ENCODE measurements around the gene PLCB4.

Gene PLCB4

DNA sequence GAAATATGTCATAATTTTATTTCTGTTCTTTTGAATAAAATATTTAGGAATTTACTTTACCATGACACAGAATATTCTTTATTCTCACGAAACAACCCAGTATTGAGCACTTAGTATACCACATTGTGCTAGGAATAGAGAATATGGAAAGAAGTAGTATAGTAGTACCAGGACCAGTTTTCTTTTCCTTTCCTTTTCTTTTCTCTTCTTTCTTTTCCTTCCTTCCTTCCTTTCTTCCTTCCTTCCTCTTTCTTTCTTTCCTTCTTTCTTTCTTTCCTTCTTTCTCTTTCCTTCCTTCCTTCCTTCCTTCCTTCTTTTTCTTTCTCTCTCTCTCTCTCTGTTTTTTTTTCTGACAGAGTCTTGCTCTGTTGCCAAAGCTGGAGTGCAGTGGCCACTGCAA, 7.5 kb upstream of the PLCB4 start:
- no peak for DNase-seq (ENCODE audit: low spot score)

DNA sequence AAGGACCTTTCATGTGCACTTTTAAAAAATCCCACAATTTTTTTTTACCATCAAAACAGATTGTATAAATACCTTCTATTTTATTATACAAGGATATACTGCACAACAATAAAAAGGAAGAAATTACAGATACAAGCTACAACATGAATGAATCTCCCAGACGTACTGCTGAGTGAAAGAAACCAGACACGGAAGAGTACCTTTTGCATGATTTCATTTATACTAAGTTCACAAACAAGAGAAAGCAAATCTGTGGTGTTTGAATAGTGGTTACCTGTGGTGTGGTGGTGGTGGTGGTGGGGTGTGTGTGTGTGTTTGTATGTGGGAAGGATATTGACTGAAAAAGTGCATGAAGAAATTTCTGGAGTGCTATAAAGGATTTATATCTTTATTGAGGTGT, 6.8 kb upstream of the PLCB4 start:
- no peak for DNase-seq (ENCODE audit: low spot score)

DNA sequence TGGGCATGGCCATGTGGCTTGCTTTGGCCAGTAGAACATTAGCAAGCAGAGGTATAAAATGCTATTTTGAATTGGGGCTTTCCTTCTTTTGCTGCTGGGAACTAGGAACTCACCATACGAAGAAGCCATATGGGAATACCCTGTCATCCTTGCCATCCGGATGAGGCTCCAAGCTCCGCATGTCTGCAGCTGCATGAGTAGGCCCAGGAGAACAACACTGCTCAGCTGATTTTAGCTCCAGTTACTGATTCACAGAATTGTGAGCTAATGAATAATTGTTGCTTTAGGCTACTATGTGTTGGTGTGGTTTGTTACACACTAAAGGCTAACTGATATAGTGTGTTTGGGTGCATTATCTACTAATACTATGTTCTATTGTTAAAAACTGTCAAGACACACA, 2.7 kb upstream of the PLCB4 start:
- no peak for DNase-seq (ENCODE audit: low spot score)

DNA sequence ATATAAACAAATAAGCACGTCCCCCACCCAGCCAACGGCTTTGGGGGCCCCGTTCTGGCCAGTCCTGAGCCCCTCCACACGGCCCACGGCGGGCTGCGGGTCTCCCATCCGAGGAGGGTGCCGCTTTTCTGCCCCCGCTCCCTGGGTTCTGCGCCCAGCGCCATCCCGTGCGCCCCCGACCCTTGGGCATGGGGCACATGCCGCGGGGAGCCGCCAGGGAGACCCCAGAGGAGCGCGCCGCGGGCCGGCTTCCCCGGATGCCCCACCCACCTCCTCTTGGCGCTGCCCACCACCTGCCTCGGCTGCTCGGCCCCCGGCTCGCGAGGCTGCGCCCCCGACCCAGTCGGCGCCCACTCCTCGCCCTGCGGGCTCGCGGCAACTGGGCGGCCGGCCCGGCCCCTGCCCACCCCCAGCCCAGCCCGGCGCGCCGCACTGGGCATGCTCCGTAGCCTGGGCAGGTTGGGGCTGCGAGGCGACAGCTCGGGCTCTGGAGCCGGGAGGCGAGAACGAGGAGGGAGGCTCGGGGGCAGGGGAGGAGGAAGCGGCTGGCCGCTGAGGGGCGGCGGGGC, 570 bp upstream of the PLCB4 start:
- DNase-seq (ENCODE audit: low spot score): no peak

DNA sequence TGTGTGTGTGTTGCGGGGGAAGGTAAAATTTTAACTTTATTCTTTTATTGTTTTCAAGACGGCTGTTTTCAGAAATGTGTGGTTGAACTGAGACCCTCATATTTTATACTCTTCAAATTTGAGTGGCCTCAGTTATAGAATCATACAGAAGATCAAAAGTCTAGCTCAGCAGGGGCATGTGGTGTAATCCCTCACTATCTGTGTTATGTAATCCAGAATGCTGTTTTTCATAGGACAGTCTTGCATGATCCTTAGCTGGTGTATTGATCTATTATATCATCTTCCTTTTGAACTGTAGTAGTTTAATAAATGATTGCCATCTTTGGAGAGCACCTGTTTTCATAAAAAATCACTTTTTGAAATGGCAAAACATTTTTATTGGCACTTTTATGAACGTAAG, 1.4 kb downstream of the PLCB4 start:
- DNase-seq (ENCODE audit: low spot score): no peak

DNA sequence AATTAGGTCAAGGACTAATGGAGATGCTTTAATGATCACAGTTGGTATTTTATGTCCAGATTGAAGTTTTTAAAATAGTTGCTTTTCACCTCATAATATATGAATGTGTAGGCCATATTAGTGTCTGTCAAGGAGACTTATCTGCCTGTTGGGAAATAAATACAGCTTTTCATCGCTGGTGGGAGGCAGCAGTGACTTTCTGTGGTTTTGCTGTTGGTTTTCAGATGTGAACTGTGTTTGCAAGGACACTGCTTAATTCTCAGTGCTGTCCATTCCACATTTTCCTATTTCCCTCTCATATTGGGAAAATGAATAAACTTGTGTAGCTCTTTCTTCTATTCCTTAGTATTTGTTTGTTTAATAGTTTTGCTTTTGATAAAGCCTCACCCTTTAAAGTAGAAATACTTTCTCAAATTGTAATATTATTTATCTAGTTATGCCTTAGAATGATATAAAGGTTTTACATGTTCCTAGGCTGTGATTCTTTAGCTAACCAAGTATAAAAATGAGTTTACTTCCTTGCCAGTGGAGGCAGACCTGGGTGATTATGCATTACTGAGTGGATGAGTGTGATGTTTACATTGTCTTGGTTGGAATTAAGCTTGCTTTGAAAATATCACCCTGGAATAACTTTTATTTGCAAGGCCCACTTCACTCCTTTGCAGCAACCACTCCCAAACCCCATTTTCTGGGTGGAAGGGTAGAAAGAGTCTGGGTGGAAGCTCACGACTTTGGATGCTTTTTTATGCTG, 3.3 kb downstream of the PLCB4 start:
- no peak for DNase-seq (ENCODE audit: low spot score)

DNA sequence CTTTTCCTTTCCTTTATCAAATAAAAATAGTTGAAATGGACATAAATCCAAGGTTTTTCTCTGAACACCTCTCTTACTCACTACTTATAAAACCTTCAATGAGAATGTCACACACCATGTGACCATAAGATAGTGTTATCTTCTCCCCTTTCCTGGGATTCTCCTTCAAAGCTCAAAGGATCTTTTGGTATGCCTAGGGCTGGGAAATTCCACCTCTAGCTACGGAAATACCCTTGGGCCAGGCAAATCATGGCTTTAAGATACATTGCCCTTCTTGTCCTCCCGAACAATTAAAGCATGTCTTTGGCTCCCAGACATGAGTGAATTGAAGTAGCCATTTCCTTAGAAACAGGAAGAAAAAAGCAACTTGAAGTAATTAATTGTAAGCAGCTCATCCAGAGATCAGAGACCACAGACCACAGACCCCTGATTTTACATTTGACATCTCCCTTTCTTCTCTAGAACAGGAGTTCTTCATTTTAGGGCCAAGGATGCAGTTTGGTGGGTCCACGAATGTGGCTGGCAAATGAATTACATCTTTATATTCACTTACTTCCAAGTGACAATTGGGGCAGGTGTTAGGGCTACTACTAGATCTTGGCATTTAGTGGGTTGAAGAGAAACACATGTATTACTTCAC, 4.1 kb downstream of the PLCB4 start:
- DNase-seq (ENCODE audit: low spot score): no peak

DNA sequence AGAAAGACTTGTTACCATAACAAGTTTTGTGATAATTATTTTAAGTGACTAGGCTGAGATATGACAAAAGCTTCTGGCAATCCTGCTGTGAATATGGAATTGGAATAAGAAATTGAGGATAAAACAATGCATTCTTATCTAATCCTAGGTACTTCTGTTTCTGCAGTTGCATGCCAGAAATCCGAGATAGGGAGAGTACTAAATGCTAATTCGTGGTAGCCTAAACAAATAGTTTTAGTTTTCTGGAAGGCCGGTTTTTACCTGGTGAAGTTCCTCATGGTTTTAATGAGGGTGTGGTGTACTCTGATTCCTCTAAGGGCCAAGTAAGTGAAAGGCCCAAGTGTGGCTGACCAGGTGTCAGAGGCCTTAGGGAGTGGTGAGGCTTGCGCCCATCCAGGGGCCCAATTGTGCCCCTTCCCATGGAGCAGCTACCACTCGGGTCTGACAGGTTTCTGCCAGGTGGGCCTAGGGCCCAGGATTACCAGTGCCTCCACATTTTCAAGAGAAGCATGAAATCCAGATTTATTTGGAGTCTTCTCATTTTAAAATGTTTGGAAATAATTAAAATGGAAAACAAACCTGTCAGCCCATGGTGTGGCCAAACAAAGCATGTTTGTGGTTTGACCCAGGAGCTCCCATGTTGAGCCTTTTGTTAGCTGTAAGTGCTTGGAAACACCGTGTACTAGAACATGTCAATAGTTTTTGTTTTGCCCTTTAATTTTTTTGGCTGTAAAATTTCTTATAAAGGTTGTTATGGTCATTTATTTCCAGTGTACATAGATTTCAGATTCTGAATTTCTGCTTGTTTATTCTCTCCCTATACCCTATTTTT, 6.6 kb downstream of the PLCB4 start:
- DNase-seq (ENCODE audit: low spot score): no peak

DNA sequence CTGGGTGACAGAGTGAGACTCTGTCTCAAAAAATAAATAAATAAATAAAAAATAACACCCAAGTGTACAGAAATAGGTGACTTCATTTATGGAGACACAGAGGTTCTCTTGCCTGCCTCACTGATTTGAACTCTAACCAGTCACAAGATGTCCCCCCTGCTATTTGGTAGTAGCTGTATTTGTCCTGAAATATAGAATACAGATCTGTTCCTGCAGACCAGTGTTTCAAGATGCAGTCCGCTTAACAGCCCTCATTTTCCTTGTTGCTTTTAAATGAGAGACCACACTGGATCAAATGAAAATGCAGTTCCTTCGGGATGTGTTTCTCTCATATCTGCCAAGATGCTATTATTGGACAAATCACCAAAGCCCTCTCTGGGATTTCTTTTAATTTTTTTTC, 7.6 kb downstream of the PLCB4 start:
- no peak for DNase-seq (ENCODE audit: low spot score)

DNA sequence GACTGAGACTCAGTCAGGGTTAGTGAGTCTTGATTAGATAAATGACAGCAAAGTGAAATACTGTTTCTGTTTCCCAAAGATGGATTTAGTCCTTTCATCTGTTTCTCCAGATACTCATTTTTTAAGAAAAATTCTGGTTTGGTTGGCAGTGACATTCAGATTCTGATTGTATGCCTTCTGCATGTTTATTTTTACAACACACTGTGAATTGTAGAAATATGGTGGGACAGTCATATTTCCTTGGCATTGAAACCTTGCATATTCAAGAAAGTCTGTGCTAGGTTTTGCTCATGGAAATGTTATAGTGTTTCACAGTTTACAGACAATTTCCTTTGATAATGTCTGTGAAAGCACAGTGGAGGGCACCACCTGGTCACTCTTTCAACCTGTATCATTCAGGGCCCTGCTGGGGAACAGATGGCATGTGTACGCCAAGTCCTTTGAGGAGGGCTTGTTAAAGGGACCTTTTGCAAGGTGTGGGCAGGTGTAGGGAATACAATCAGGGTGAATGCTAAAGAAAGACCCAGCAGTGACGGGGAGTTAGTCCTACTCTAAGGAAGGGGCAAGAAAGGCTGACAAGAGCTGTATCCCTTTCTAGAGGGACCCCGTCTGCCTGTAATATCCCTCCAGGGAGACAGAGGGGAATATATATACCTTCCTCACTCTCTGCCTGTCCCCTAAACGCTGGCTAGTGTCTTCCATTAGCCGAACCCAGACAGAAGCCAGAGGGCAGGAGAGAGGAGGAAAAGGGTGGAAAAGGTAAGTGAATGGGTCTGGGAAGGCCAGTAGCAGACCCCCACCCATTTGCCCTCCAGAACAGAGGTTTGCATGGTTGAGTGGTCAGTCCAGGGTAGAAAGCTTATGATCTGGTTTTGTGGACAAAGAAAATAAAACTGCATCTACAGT, 10.2 kb downstream of the PLCB4 start:
- no peak for DNase-seq (ENCODE audit: low spot score)

DNA sequence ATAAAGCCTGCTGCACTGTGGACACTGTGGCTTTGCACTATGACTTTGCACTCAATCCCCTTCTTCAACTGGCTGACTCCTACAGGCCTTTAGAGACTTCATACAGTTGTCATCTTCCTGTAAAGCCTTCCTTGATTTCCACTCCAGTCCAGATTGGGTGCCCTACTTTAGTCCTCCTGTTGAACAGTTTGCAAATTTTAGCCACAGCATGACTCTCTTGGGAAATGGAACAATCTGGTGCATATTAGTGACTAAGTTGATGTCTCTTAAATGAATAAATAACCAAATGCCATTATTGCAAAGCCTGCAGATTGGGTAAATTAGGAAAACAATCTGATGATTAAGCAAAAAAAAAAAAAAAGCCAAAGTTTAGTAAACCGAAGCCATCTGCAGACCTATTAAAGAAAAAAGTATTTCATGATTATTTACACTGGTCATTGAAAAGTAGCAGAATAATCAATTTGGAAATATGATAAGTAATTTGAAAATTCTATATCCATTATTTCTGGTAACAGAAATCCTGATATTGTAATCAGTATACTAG, 12.6 kb downstream of the PLCB4 start:
- DNase-seq (ENCODE audit: low spot score): no peak

DNA sequence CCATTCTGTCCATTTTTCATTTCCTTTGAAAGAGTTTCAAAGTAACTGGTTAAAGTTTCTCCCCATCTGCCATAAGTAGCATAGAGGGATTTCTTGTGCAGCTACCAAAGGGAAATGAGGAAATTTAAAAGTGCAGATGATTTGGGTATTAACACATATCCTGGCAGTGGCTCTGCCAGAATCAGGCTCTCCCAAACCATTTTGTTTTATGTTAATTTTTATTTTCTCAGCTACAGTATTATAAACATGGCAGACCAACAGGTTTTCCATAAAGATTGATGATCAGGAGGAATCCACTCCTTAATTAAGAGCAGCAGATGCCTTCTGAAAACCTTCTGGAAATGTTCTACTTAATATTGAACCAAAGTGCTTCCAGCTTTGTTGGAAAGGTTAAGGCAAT, 13.9 kb downstream of the PLCB4 start:
- no peak for DNase-seq (ENCODE audit: low spot score)

DNA sequence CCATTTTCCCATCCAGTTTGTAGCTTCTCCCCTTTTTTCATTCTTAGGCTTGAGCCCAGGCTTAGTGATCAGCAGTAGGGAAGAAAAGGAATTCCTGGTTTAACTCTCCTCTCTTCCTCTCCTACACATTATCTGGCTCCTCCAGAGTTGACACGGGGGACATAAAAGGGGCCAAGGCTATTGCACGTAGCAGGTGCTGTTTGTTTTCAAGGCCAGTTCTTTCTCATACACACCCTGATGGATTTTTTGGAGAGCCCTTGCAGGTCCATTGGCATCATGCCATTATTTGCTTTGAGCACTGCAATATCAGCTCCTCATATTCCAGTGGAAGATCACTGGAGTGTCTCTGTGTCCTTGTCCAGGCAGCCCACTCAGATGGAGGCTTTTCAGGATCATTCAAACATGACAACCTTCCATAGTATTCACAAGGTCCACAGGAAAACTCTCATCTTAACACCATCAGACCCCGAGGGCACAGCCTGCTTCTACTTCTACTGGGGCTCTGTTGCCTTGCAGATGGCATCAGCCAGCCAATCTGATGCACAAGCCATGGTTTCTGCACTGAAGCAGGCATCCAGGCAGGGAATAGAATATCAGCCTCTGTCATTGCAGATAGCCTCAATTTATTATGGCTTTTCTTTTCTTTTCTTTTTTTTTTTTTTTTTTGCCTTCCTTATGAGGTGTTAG, 18.8 kb downstream of the PLCB4 start:
- no peak for DNase-seq (ENCODE audit: low spot score)

DNA sequence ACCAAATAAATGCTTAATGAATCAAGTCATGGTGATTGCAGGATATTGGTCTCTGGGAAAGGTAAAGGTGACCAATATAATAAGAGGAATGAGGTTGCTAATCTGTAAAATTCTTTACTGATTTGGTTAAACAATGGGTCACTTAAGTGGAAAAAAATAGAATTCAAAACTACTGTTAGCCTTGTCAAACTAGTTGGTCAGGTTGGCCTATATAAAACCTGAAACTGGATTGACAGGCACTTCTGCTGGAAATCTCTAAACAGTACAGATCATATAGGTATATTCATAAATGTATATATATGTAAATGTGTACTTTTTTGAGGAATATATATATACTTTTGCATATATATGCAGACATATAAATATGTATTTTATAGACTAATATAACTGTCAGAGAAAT, 19.7 kb downstream of the PLCB4 start:
- no peak for DNase-seq (ENCODE audit: low spot score)

DNA sequence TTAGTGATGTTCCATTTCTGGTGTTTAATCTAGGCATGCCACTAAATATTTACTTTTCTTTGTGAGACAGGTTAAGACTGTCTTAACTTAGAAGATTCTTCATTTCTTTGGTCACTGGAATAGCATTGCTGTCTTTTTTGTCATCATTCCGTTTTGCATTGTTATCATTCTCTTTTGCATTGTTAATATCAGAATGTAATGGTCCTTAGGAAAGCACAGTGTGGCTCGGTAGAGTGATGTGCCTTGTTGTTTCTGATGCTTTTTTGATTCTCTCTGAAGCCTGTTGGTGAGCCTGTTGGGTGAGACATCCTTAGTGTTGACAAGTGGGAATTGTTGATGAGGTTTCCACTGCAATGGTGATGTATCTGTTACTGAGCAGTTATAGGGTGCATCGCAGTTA, 23.2 kb downstream of the PLCB4 start:
- DNase-seq (ENCODE audit: low spot score): no peak

DNA sequence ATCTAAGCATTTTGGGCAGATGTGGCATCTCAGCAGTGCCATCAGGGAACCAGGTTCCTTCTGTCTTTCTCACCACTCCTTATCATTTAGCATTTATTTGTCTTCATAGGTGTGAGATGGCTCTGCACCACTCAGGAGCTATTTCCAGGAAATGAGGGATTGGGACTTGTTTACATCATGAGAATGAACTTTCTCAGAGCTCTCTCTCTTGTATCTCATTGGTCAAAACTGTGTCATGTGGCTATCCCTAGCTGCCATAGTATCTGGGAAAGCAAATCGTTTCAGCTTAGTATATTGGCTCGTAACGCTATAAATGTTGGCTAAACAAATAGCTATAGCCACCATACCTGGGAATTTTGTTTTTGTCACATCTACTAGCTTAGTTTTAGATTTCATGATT, 23.8 kb downstream of the PLCB4 start:
- no peak for DNase-seq (ENCODE audit: low spot score)

DNA sequence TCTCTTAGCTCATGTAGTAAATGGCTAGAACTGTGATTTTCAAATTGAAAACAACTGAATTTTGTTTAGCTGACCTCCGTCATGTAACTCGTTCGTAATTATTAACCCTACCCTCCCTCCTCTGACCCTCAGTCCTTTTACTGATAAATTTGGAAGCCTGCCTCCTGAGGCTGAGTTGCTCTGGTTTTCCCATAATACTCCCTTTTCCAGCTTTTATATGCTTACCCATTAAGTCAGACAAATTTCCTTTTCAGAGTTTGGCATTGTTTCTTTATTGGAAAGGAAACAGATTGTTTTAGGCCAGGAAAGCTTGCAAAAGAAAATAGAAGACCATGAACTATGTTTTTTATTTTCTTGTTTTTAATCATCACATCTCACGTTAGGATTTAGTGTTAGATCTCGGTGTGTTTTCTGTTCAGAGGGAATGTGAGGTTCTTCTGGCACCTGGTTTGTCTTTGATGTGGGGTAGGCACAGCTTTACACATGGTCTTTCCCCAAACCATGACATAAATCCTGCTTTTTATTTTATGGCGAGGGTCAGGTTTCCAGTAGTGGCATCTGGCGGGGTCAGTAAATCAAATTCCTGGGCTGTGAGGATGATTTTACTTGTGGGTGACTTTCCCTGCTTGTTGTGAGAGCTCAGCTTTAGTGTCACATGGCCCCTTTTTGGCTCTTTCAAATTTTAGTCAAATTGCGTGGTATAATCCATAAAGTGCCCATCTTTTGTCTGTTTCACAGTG, 24.5 kb downstream of the PLCB4 start:
- no peak for DNase-seq (ENCODE audit: low spot score)

DNA sequence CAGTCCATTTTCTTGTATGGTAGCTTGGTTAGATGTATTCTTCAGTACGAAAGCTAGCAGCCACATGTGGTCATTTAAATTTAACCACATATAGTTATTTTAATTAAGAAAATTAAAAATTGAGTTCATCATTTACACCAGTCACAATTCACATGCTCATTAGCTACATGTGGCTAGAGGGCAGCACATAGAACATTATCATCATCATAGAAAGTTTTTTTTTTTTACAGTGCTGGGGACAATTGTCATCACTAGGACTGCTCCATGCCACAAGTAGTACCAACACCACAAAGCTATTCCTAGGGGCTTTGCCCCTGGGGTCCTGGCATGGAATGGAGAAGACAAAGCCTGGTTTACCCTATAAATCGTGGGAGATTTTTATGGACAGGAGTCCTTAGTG, 30.5 kb downstream of the PLCB4 start:
- DNase-seq (ENCODE audit: low spot score): no peak

DNA sequence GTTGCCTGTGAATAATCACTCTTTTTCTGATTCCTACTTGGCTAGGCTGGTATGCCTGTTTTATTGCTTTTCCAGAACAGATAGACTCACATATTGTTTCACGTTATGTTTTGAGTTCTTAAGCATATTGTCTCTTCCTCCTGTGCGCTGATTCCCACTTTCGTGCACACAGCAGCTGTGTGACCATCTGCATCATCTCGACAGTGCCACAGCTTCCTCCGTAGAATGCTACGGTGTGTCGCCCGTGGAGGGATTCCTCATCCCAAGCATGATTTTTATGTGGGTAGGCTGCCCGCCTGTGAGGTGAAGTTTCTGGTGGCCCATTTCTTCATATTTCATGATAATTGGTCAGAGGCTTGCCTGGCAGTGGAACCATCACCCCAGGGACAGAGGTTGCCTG, 31.8 kb downstream of the PLCB4 start:
- DNase-seq (ENCODE audit: low spot score): no peak

DNA sequence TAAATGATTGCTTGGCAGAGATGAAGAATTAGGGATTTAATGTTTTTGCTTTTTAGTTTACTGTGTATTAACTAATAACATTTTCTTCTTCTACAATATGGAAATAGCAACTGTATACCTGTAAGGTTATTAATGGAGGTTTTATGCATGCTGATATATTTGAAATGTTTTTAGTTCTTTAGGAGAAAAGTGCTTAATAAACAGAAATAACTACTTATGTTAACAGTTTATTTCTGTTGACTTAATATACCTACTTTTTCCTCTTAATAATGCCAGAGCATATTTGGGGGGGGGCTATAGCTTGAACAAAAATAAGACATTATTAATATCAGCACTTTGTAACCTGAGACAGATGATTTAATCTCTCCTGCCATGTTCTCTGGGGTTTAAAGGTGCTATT, 33.6 kb downstream of the PLCB4 start:
- DNase-seq (ENCODE audit: low spot score): no peak

Measured in activated CD4-positive, alpha-beta T cell treated with anti-CD3 and anti-CD28 coated beads, Interleukin-2, Interleukin-4, amounts not matched to agents 100 ng/mL and 50 ng/mL, durations not matched to agents 16 hours and 8 hours (primary cell).